Ishikawa (cell line): ENCODE measurements around the gene C14orf119.

ENCODE experiments used
- CEBPB ChIP-seq: IDR thresholded peaks from 2 replicates; pipeline ENCODE4 v1.6.1; 2012
- CREB1 ChIP-seq: IDR thresholded peaks from 2 replicates; pipeline ENCODE4 v1.6.1; 2012; ENCODE audit warnings: low read depth
- EGR1 ChIP-seq: IDR thresholded peaks from 2 replicates; pipeline ENCODE4 v1.6.1; 2012
- EP300 ChIP-seq: IDR thresholded peaks from 2 replicates; pipeline ENCODE4 v1.6.1; 2012; ENCODE audit warnings: borderline replicate concordance
- FOXM1 ChIP-seq: IDR thresholded peaks from 2 replicates; pipeline ENCODE4 v1.6.1; 2012; ENCODE audit warnings: low read depth, borderline replicate concordance
- MAX ChIP-seq: IDR thresholded peaks from 2 replicates; pipeline ENCODE4 v1.6.1; 2012
- NFIC ChIP-seq: IDR thresholded peaks from 2 replicates; pipeline ENCODE4 v1.6.1; 2012
- RAD21 ChIP-seq: IDR thresholded peaks from 2 replicates; pipeline ENCODE4 v1.6.1; 2012; ENCODE audit warnings: low read depth
- REST ChIP-seq: IDR thresholded peaks from 2 replicates; pipeline ENCODE4 v1.6.1; 2012; ENCODE audit warnings: low read depth, mild to moderate bottlenecking
- TAF1 ChIP-seq: IDR thresholded peaks from 2 replicates; pipeline ENCODE4 v1.6.1; 2012; ENCODE audit warnings: low read depth, mild to moderate bottlenecking
- TCF12 ChIP-seq: IDR thresholded peaks from 2 replicates; pipeline ENCODE4 v1.6.1; 2012; ENCODE audit warnings: low read depth
- TEAD4 ChIP-seq: IDR thresholded peaks from 2 replicates; pipeline ENCODE4 v1.6.1; 2012
- USF1 ChIP-seq: IDR thresholded peaks from 2 replicates; pipeline ENCODE4 v1.6.1; 2012
- YY1 ChIP-seq: IDR thresholded peaks from 2 replicates; pipeline ENCODE4 v1.6.1; 2012; ENCODE audit warnings: low read depth
- ZBTB7A ChIP-seq: IDR thresholded peaks from 2 replicates; pipeline ENCODE4 v1.6.1; 2012; ENCODE audit warnings: low read depth

C14orf119 gene

GRCh38 chr14:23110579-23111365, 15.5 kb downstream of the C14orf119 start:
- TF ChIP-seq USF1 (no peak), NFIC (no peak), CREB1 (no peak), CEBPB (no peak), EP300 (no peak), ZBTB7A (no peak), FOXM1 (no peak), TEAD4 (no peak), MAX (no peak), REST (no peak), TCF12 (no peak), TAF1 (no peak), RAD21 (no peak), YY1 (no peak), EGR1 (no peak)

GRCh38 chr14:23112359-23113178, 17.3 kb downstream of the C14orf119 start:
- no peak for TF ChIP-seq EGR1
- TF ChIP-seq YY1: no peak
- TF ChIP-seq REST: no peak
- no peak for TF ChIP-seq TAF1
- TF ChIP-seq EP300: no peak
- TF ChIP-seq TCF12: no peak
- TF ChIP-seq CREB1: no peak
- no peak for TF ChIP-seq USF1
- no peak for TF ChIP-seq MAX
- TF ChIP-seq NFIC: no peak
- no peak for TF ChIP-seq RAD21
- TF ChIP-seq ZBTB7A: no peak
- no peak for TF ChIP-seq CEBPB
- TF ChIP-seq FOXM1: no peak
- TF ChIP-seq TEAD4: no peak

- TF ChIP-seq EP300: no peak
- TF ChIP-seq RAD21: no peak
- TF ChIP-seq NFIC: no peak
- no peak for TF ChIP-seq USF1
- no peak for TF ChIP-seq CEBPB
- no peak for TF ChIP-seq MAX
- no peak for TF ChIP-seq YY1
- TF ChIP-seq TAF1: no peak
- TF ChIP-seq ZBTB7A: no peak
- no peak for TF ChIP-seq TEAD4
- TF ChIP-seq TCF12: no peak
- TF ChIP-seq REST: no peak
- no peak for TF ChIP-seq FOXM1
- no peak for TF ChIP-seq CREB1
- no peak for TF ChIP-seq EGR1
These were observed 18.3 kb downstream of the C14orf119 start for GRCh38 chr14:23113431-23114119.
